Progenitor cell of endocrine pancreas (in vitro differentiated cells): ENCODE data around the gene PPM1K. TPM values are rescaled to one million over a fixed set of nuclear protein-coding genes. Genes with fewer than 3 reads are reported as not detected.

Experiments used
- DNase-seq: peaks from one replicate; pipeline ENCODE4 v3.0.0; 2021; ENCODE audit warnings: low spot score; ENCODE audit not compliant: unreplicated experiment
- H3K27ac Mint-ChIP-seq: 2 replicates; pipeline ENCODE4 v1.8.0; 2021; ENCODE audit warnings: mild to moderate bottlenecking, moderate library complexity, mixed read lengths
- H3K27me3 Mint-ChIP-seq: 2 replicates; pipeline ENCODE4 v1.8.0; 2021; ENCODE audit warnings: mixed read lengths
- H3K36me3 Mint-ChIP-seq: 2 replicates; pipeline ENCODE4 v1.8.0; 2022; ENCODE audit warnings: mixed read lengths; ENCODE audit not compliant: insufficient read depth
- H3K4me1 Mint-ChIP-seq: 2 replicates; pipeline ENCODE4 v1.8.0; 2021; ENCODE audit warnings: low read depth, mixed read lengths
- H3K4me3 Mint-ChIP-seq: 2 replicates; pipeline ENCODE4 v1.8.0; 2021; ENCODE audit warnings: low read depth, mild to moderate bottlenecking, moderate library complexity, mixed read lengths
- H3K9me3 Mint-ChIP-seq: 2 replicates; pipeline ENCODE4 v1.8.0; 2021; ENCODE audit warnings: low read depth, mixed read lengths
- CTCF ChIP-seq: fragments of 200-600 bp; sonication (generic); IDR thresholded peaks from one replicate; pipeline ENCODE4 v1.5.0; 2021; ENCODE audit warnings: antibody characterized with exemption, mild to moderate bottlenecking; ENCODE audit not compliant: unreplicated experiment
- total RNA-seq: library from RNA; stranded (reverse); gene quantifications from 2 replicates; pipeline ENCODE4 v1.2.1, GENCODE V29; 2021

PPM1K gene
- total RNA-seq, 1 donor from 2014 or later, result 19.6 TPM

- Mint-ChIP-seq H3K27me3 (no peaks in the 10 kb centered on the region), H3K27ac (no peak overlapping the region), H3K36me3 (peaks cover 20% of the 10 kb centered on the region), H3K9me3 (peaks cover 15% of the 10 kb centered on the region), H3K4me1 (peaks cover 9% of the 10 kb centered on the region), H3K4me3 (no peak overlapping the region)
- no peak for TF ChIP-seq CTCF
- no peak for DNase-seq
Measured at GRCh38 chr4:88275949-88276515, 8.3 kb downstream of the PPM1K start.

DNA sequence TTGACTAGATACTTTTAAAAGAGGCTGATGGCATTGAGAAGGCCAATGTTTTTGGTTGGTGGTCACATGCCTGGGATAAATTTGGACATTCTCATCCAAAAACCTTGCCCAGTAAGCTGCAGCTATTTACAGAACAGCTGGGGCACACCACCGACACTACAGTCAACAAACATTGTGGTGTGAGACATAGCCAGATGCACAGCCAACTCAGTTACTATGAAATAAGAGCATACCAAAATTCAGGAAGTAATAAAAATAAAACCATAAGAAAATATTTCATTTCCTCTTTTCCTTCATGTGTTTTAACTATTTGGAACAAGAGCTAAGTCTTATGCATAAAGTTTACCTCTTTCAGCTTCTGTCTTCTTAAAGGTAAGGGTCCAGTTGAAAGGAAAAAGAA, 8.8 kb downstream of the PPM1K start:
- H3K4me3 Mint-ChIP-seq, result no peak overlapping the region
- no peak for DNase-seq
- H3K27me3 Mint-ChIP-seq, result no peaks in the 10 kb centered on the region
- peaks cover 20% of the 10 kb centered on the region for H3K36me3 Mint-ChIP-seq
- H3K27ac Mint-ChIP-seq, result no peak overlapping the region
- TF ChIP-seq CTCF, result no peak
- H3K9me3 Mint-ChIP-seq, result peaks cover 15% of the 10 kb centered on the region
- peaks cover 7% of the 10 kb centered on the region for H3K4me1 Mint-ChIP-seq

GRCh38 chr4:88268913-88269312, 15.4 kb downstream of the PPM1K start:
- H3K36me3 Mint-ChIP-seq, result peaks cover 8% of the 10 kb centered on the region
- H3K4me1 Mint-ChIP-seq, result no peaks in the 10 kb centered on the region
- DNase-seq, result no peak
- no peak for TF ChIP-seq CTCF
- H3K27ac Mint-ChIP-seq, result no peak overlapping the region
- no peaks in the 10 kb centered on the region for H3K9me3 Mint-ChIP-seq
- H3K27me3 Mint-ChIP-seq, result no peaks in the 10 kb centered on the region
- H3K4me3 Mint-ChIP-seq, result no peak overlapping the region

GRCh38 chr4:88264336-88264735, 20.0 kb downstream of the PPM1K start:
- TF ChIP-seq CTCF, result no peak
- H3K4me1 Mint-ChIP-seq, result no peaks in the 10 kb centered on the region
- no peak for DNase-seq
- peaks cover 18% of the 10 kb centered on the region for H3K36me3 Mint-ChIP-seq
- H3K27ac Mint-ChIP-seq, result no peak overlapping the region
- H3K27me3 Mint-ChIP-seq, result no peaks in the 10 kb centered on the region
- H3K9me3 Mint-ChIP-seq, result no peaks in the 10 kb centered on the region
- H3K4me3 Mint-ChIP-seq, result no peak overlapping the region

DNA sequence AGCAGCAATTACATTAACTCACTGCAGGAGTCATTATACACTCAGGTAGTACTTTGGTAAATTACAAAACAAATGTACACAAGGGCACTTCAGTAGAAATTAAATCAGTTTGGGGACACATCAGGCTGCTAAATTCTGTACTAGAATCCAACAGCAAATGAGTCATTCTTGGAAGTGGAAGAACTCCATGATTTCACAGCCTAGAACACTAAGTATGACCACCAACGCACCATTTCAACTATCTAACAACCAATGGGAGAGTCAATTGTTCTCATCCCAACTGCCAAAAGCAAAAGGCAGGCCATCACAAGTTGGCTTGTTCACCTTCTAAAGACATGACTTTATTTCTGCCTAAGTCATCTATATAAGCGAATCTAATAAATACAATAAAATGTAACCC, 26.6 kb downstream of the PPM1K start:
- DNase-seq, result no peak
- no peak for TF ChIP-seq CTCF
- no peak overlapping the region for H3K4me3 Mint-ChIP-seq
- H3K27me3 Mint-ChIP-seq, result no peaks in the 10 kb centered on the region
- H3K9me3 Mint-ChIP-seq, result no peaks in the 10 kb centered on the region
- no peaks in the 10 kb centered on the region for H3K4me1 Mint-ChIP-seq
- H3K36me3 Mint-ChIP-seq, result peaks cover 9% of the 10 kb centered on the region
- no peak overlapping the region for H3K27ac Mint-ChIP-seq
